ENCODE results near the gene FLNC. TPM values are rescaled to one million over a fixed set of nuclear protein-coding genes. Genes with fewer than 3 reads are reported as not detected.

The FLNC gene
- polyA plus RNA-seq, 3 donors, result 0.01 TPM; not detected in 2

DNA sequence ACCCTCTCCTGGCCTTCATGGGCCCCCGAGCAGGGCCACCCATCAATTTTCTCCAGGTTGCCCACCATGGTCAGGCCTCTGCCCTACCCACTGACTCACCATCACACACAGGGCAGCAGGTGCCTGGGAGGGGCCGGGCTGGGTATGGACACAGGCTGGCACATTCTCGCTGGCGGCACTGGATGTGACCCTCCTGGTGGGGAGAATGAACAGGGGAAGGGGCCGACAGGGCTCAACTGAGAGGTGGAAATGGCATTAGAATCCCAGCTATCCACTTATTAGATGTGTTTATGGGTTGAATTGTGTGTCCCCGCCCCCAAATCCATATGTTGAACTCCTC, 63.9 kb downstream of the FLNC start:
- Mint-ChIP-seq H3K36me3 (peaks cover 0 to 3% of the 10 kb centered on the region in 2 donors), H3K4me3 (no peak overlapping the region), H3K27ac (no peak overlapping the region), H3K4me1 (no peaks in the 10 kb centered on the region), H3K9me3 (peaks cover 0 to 13% (median 2%) of the 10 kb centered on the region in 7 donors), H3K27me3 (ENCODE audit: low read depth in 3 of 3) (peaks cover 22 to 38% (median 29%) of the 10 kb centered on the region in 3 donors)
- no peak overlapping the region for H3K9ac ChIP-seq (ENCODE audit: insufficient read depth, low read length, poor library complexity, severe bottlenecking)
- H2AFZ ChIP-seq (ENCODE audit: insufficient read depth, low read depth, low read length, poor library complexity, severe bottlenecking), result no peak overlapping the region
- WGBS (ENCODE audit: insufficient coverage), result 100% methylated on average over 3 of the region's 6 CpGs
- H3K4me2 ChIP-seq (replicated peaks; ENCODE audit: extremely low read depth, low read length, poor library complexity, severe bottlenecking), result no peak overlapping the region
- peaks cover 5 to 8% of the 10 kb centered on the region in 2 donors for H3K4me1 ChIP-seq (ENCODE audit: control insufficient read depth in 1 of 2, insufficient read depth in 2 of 2, low read length in 2 of 2)
- intact Hi-C loops (cut with micrococcal nuclease), result no loop called here
- H3K36me3 ChIP-seq (replicated peaks in 1 of 2; ENCODE audit: control insufficient read depth in 1 of 2, insufficient read depth in 2 of 2, low read length in 2 of 2), result no peaks in the 10 kb centered on the region
- H3K9me3 ChIP-seq (replicated peaks in 1 of 2; ENCODE audit: control insufficient read depth in 1 of 2, insufficient read depth in 1 of 2, low read length in 2 of 2), result no peaks in the 10 kb centered on the region
- H3K27ac ChIP-seq (ENCODE audit: low read depth in 1 of 2, low read length in 2 of 2), result no peak overlapping the region
- TF ChIP-seq, protein P1, sequence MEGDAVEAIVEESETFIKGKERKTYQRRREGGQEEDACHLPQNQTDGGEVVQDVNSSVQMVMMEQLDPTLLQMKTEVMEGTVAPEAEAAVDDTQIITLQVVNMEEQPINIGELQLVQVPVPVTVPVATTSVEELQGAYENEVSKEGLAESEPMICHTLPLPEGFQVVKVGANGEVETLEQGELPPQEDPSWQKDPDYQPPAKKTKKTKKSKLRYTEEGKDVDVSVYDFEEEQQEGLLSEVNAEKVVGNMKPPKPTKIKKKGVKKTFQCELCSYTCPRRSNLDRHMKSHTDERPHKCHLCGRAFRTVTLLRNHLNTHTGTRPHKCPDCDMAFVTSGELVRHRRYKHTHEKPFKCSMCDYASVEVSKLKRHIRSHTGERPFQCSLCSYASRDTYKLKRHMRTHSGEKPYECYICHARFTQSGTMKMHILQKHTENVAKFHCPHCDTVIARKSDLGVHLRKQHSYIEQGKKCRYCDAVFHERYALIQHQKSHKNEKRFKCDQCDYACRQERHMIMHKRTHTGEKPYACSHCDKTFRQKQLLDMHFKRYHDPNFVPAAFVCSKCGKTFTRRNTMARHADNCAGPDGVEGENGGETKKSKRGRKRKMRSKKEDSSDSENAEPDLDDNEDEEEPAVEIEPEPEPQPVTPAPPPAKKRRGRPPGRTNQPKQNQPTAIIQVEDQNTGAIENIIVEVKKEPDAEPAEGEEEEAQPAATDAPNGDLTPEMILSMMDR (IDR thresholded peaks at IDR 0.05), result no peak
- no peak for DNase-seq
- no peaks in the 10 kb centered on the region for H4K20me1 ChIP-seq (ENCODE audit: insufficient read depth, low read length)
- no peaks in the 10 kb centered on the region for H3K79me2 ChIP-seq (ENCODE audit: insufficient read depth, low read length)
- H3K4me3 ChIP-seq (replicated peaks in 1 of 3; ENCODE audit: low read depth in 2 of 3, low read length in 3 of 3), result no peak overlapping the region
- peaks cover 11 to 31% of the 10 kb centered on the region in 2 donors for H3K27me3 ChIP-seq (ENCODE audit: control insufficient read depth in 2 of 2, insufficient read depth in 2 of 2, low read length in 2 of 2)

DNA sequence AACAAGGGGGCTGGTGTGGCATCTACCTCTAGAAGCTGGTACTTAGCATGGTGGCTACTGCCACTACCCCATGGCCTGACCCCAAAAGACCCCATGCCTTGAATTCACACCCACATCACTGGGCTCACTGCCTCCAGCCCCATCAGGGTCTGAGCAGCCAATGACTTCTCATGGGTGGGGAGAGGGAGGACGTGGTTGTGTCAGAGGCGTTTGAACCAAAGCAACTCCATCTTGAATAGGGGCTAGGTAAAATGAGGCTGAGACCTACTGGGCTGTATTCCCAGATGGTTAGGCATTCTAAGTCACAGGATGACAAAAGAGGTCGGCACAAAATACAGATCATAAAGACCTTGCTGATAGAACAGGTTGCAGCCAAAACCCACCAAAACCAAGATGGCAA, 65.1 kb downstream of the FLNC start:
- Mint-ChIP-seq H3K4me1 (no peaks in the 10 kb centered on the region), H3K4me3 (no peak overlapping the region), H3K36me3 (peaks cover 0 to 3% of the 10 kb centered on the region in 2 donors), H3K27ac (no peak overlapping the region), H3K27me3 (ENCODE audit: low read depth in 3 of 3) (peaks cover 14 to 29% (median 20%) of the 10 kb centered on the region in 3 donors), H3K9me3 (peaks cover 0 to 12% (median 5%) of the 10 kb centered on the region in 7 donors)
- peaks cover 8 to 19% of the 10 kb centered on the region in 2 donors for H3K27me3 ChIP-seq (ENCODE audit: control insufficient read depth in 2 of 2, insufficient read depth in 2 of 2, low read length in 2 of 2)
- peaks cover 5 to 8% of the 10 kb centered on the region in 2 donors for H3K4me1 ChIP-seq (ENCODE audit: control insufficient read depth in 1 of 2, insufficient read depth in 2 of 2, low read length in 2 of 2)
- H3K4me3 ChIP-seq (replicated peaks in 1 of 3; ENCODE audit: low read depth in 2 of 3, low read length in 3 of 3), result no peak overlapping the region
- no peak overlapping the region for H3K27ac ChIP-seq (ENCODE audit: low read depth in 1 of 2, low read length in 2 of 2)
- TF ChIP-seq, protein P1 (IDR thresholded peaks at IDR 0.05), result no peak
- H2AFZ ChIP-seq (ENCODE audit: insufficient read depth, low read depth, low read length, poor library complexity, severe bottlenecking), result no peak overlapping the region
- no peaks in the 10 kb centered on the region for H3K36me3 ChIP-seq (replicated peaks in 1 of 2; ENCODE audit: control insufficient read depth in 1 of 2, insufficient read depth in 2 of 2, low read length in 2 of 2)
- no peak overlapping the region for H3K9ac ChIP-seq (ENCODE audit: insufficient read depth, low read length, poor library complexity, severe bottlenecking)
- no peak overlapping the region for H3K4me2 ChIP-seq (replicated peaks; ENCODE audit: extremely low read depth, low read length, poor library complexity, severe bottlenecking)
- H3K79me2 ChIP-seq (ENCODE audit: insufficient read depth, low read length), result no peaks in the 10 kb centered on the region
- DNase-seq, result no peak
- intact Hi-C loops (cut with micrococcal nuclease), result no loop called here
- no peaks in the 10 kb centered on the region for H3K9me3 ChIP-seq (replicated peaks in 1 of 2; ENCODE audit: control insufficient read depth in 1 of 2, insufficient read depth in 1 of 2, low read length in 2 of 2)
- WGBS (ENCODE audit: insufficient coverage), result no CpG with 5 or more reads among the region's 3 CpGs
- H4K20me1 ChIP-seq (ENCODE audit: insufficient read depth, low read length), result no peaks in the 10 kb centered on the region
